H7 (cell line): ENCODE measurements around the gene PODNL1. TPM values are rescaled to one million over a fixed set of nuclear protein-coding genes. Genes with fewer than 3 reads are reported as not detected.
"Not testable (repeated sequence)": the region's sequence is repeated elsewhere in the genome, so short reads cannot be mapped to it uniquely, and the experiment has no call there.

Experiments used
- DNase-seq: peaks from one replicate; pipeline ENCODE4 v3.0.0; 2012
- H3K27me3 ChIP-seq: 2 replicates; pipeline ENCODE4 v1.6.0; 2011; ENCODE audit warnings: mild to moderate bottlenecking, low read length; ENCODE audit not compliant: control insufficient read depth, insufficient read depth
- H3K36me3 ChIP-seq: replicated peaks from 2 replicates; pipeline ENCODE4 v1.5.1; 2011; ENCODE audit warnings: low read length; ENCODE audit not compliant: control insufficient read depth, insufficient read depth
- H3K4me3 ChIP-seq: 2 replicates; pipeline ENCODE4 v1.5.1; 2011; ENCODE audit warnings: low read depth, mild to moderate bottlenecking, control low read depth, low read length, moderate library complexity; ENCODE audit not compliant: insufficient read depth
- total RNA-seq: library from RNA; depleted of rRNA; stranded (reverse); fragments of >200 nt; shearing (Covaris generic); gene quantifications from 2 replicates; pipeline ENCODE4 v1.2.3, GENCODE V29; 2014

Gene PODNL1
- total RNA-seq, 1 experiment from 2014 or later: 0.10 TPM

- no peaks in the 10 kb centered on the region; the same call in none of the 2 replicates for H3K36me3 ChIP-seq
- no peaks in the 10 kb centered on the region for H3K27me3 ChIP-seq
- H3K4me3 ChIP-seq: no peak overlapping the region
- peak; percentile 46 for DNase-seq
Observed at GRCh38 chr19:13931391-13932148, 6.6 kb downstream of the PODNL1 start.

GRCh38 chr19:13930402-13930801 is 7.8 kb downstream of the PODNL1 start:
- no peaks in the 10 kb centered on the region for H3K27me3 ChIP-seq
- peak; percentile 55 for DNase-seq
- H3K4me3 ChIP-seq: no peak overlapping the region
- H3K36me3 ChIP-seq: peaks cover 3% of the 10 kb centered on the region

GRCh38 chr19:13929956-13930355 is 8.3 kb downstream of the PODNL1 start:
- H3K36me3 ChIP-seq: peaks cover 3% of the 10 kb centered on the region
- no peak overlapping the region for H3K4me3 ChIP-seq
- H3K27me3 ChIP-seq: no peaks in the 10 kb centered on the region
- DNase-seq: no peak

- peak; percentile 67 for DNase-seq
- H3K27me3 ChIP-seq: no peaks in the 10 kb centered on the region
- H3K4me3 ChIP-seq: no peak overlapping the region
- H3K36me3 ChIP-seq: peaks cover 5% of the 10 kb centered on the region
Observed at GRCh38 chr19:13929340-13929739, 8.9 kb downstream of the PODNL1 start.

GRCh38 chr19:13926715-13927114 is 11.5 kb downstream of the PODNL1 start:
- Histone ChIP-seq H3K4me3 (no peak overlapping the region), H3K27me3 (no peaks in the 10 kb centered on the region), H3K36me3 (peaks cover 14% of the 10 kb centered on the region)
- DNase-seq: peak; percentile 8

GRCh38 chr19:13926010-13926409 is 12.2 kb downstream of the PODNL1 start:
- Histone ChIP-seq H3K27me3 (no peaks in the 10 kb centered on the region), H3K36me3 (peaks cover 20% of the 10 kb centered on the region), H3K4me3 (no peak overlapping the region)
- DNase-seq: peak; percentile 7

GRCh38 chr19:13923194-13923987 is 14.8 kb downstream of the PODNL1 start:
- Histone ChIP-seq H3K4me3 (no peak overlapping the region), H3K36me3 (peaks cover 30% of the 10 kb centered on the region), H3K27me3 (no peaks in the 10 kb centered on the region)
- DNase-seq: peak; percentile 18

- not testable (repeated sequence) for H3K4me3 ChIP-seq, H3K27me3 ChIP-seq, DNase-seq
- peaks cover 30% of the 10 kb centered on the region for H3K36me3 ChIP-seq
Observed at GRCh38 chr19:13922118-13922517, 16.1 kb downstream of the PODNL1 start.

- no peak overlapping the region for H3K4me3 ChIP-seq
- no peaks in the 10 kb centered on the region for H3K27me3 ChIP-seq
- peak; percentile 81 for DNase-seq
- H3K36me3 ChIP-seq: peaks cover 29% of the 10 kb centered on the region
Observed at GRCh38 chr19:13920940-13921747, 17.1 kb downstream of the PODNL1 start.

GRCh38 chr19:13920524-13920923 is 17.7 kb downstream of the PODNL1 start:
- H3K36me3 ChIP-seq: peaks cover 29% of the 10 kb centered on the region
- H3K27me3 ChIP-seq: no peaks in the 10 kb centered on the region
- peak; percentile 16 for DNase-seq
- no peak overlapping the region for H3K4me3 ChIP-seq

GRCh38 chr19:13918726-13919411 is 19.3 kb downstream of the PODNL1 start:
- no peaks in the 10 kb centered on the region for H3K27me3 ChIP-seq
- no peak overlapping the region for H3K4me3 ChIP-seq
- DNase-seq: peak; percentile 93
- peaks cover 29% of the 10 kb centered on the region for H3K36me3 ChIP-seq

GRCh38 chr19:13917888-13918406 is 20.3 kb downstream of the PODNL1 start:
- Histone ChIP-seq H3K4me3 (no peak overlapping the region), H3K27me3 (no peaks in the 10 kb centered on the region), H3K36me3 (peaks cover 26% of the 10 kb centered on the region)
- DNase-seq: peak; percentile 25

- Histone ChIP-seq H3K27me3 (no peaks in the 10 kb centered on the region), H3K4me3 (no peak overlapping the region), H3K36me3 (peaks cover 7% of the 10 kb centered on the region)
- DNase-seq: no peak
Observed at GRCh38 chr19:13914777-13915176, 23.4 kb downstream of the PODNL1 start.

GRCh38 chr19:13913352-13913751 is 24.9 kb downstream of the PODNL1 start:
- peak; percentile 24 for DNase-seq
- H3K4me3 ChIP-seq: no peak overlapping the region
- peaks cover 7% of the 10 kb centered on the region for H3K36me3 ChIP-seq
- H3K27me3 ChIP-seq: no peaks in the 10 kb centered on the region
